ENCODE data around the gene NXT1. TPM values are rescaled to one million over a fixed set of nuclear protein-coding genes. Genes with fewer than 3 reads are reported as not detected.

Gene NXT1
- total RNA-seq, 1 donor from 2014 or later = 30.8 TPM

DNA sequence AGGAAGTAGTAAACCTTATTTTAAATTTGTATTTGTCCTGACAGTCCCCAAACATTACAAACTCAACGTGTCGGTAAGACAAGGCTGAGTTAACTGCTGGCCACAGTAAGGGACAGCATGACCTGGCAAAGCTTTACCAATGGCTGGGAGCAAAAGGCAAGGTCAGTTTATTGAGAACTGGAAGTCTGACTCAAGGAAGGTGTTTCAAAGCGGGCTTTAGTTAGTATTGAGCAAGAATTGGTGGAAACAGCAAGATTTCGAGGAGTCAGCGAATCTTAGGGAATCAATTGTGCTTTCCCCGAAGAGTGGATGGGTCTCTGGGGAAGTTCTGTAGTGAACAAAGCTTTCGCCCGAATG lies 10.5 kb downstream of the NXT1 start:
- DNase-seq (ENCODE audit: low spot score) = no peak

DNA sequence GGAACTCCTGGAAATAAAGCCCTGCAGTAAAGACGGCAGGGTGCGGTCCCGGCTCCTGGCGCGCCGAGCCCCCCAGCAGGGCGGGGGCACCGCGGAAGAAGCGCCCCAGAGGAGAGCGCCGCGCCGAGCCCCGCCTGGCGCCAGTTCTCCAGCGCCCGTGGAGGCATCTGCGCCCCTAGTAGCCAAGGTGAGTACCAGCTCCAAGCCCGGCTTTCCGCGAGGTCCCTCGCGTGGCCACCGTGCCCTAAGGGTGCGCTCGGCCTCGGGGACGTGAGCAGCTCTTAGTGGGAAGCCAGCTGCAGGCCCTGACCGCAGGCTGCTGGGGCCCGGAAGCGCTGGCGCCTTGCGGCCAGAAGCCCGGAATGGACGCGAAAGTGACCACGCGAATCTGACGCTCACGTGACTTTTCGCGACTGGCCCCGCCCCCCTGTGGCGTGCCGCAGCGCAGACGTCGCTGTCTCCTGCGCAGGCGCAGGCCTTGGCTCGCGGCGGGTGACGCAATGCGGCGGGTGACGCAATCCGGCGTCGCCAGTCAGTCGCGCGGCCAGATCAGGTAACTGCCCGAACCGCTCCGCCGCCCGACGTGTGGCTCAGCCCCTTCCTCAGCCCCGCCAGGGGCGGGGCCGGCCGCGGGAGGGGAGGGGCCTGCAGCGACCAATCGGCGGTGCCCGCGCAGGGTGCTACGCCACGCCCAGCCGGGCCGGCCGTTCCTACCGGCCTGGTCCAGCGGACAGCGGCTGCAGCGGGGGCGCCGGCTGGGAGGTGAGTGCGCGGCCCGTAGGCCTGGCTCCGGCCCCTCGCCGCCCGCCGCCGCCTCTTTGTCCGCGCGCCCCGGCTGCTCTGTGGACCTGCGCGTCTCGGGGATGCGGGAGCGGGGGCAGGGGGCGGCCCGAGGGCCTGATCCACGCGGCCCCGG lies 11.1 kb downstream of the NXT1 start, which contains the start of gene GZF1:
Gene GZF1 (plus strand): TSS at position 707 of the 916 bp plus-strand sequence. CDS start 2,202 bp downstream, outside the sequence.
- DNase-seq (ENCODE audit: low spot score) = peak; percentile 99

DNA sequence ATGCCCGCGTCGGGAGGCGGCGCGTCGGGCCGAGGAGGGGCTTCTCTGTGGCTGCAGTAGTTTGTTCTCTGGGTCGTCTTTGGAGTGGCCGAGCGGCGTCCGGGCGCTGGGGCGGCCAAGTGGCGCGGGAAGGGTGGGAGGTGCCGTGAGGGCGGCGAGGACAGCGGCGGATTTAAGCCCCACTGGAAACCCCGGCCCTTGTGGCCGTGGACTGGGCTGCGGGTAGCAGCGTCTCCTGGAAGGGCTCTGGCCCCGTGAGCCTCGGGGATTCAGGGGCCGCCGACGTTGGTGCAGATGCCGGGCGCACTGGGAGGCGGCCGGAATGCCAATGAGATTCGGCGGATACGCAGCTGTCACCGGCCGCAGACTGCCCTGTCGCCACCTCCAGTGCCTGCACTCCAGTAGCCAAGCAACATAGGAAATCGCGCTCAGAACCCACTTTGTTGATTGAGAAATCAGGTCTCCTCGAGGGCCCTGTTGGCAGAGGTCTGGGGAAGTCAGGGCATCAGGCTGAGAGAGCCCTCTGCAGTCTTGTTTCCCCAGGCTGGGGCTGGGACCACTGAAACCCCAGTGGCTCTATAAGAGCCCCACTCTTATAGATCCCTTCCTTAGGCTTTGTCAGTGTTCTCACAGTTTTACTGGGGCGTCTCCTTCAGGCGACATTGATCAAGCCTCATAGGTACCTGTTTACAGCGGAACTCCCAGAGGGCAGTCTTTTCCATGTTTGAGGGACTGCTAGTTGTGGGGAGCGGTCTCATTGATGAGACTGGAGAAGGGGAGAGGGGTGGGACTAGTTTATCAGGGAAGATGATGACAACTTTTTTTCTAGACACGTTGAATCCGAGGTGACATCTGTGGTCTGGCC lies 12.0 kb downstream of the NXT1 start:
- DNase-seq (ENCODE audit: low spot score) = no peak

DNA sequence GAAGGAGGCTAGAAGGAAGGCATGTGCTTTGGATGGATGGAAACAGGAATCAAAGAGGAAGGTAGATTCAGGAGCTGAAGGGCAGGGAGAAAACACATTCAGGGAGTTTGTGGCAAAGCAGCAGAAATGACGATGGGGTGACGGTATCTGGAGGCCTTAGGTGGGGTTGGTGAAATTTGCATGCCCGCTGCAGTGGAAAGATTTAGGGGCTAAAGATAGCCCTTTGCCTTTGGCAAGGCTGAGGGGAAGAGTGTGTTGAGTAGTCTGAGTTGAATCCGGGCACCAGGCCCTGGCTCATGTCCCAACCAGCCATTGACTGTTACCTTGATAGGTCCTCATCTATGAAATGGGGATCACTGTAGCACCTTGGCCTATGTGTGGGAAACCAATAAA lies 12.7 kb downstream of the NXT1 start:
- no peak for DNase-seq (ENCODE audit: low spot score)

DNA sequence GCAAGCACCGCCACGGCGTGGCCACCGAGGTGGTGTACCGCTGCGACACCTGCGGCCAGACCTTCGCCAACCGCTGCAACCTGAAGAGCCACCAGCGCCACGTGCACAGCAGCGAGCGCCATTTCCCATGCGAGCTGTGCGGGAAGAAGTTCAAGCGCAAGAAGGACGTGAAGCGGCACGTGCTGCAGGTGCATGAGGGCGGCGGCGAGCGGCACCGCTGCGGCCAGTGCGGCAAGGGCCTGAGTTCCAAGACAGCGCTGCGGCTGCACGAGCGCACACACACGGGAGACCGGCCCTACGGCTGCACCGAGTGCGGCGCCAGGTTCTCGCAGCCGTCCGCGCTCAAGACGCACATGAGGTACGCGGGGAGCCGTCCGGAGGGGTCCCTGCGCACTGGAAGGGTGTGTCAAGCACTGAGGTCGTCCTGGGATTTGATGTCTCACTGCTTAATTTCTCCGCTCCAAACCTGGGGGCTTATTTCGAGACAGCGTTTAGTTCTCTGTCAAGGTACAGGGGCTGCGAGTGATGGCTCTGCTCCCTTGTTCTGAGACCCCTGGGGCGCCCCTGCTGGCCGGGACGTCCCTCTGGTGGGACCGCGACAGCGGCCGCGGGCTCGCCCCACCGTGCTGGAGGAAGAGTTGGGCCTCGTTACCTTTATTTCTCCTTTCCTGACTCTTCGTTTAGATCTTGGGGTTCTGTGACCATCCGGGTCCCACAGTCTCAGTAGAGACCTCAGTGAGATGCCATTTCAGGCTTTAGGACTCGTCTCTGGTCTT lies 15.0 kb downstream of the NXT1 start:
- no peak for DNase-seq (ENCODE audit: low spot score)

DNA sequence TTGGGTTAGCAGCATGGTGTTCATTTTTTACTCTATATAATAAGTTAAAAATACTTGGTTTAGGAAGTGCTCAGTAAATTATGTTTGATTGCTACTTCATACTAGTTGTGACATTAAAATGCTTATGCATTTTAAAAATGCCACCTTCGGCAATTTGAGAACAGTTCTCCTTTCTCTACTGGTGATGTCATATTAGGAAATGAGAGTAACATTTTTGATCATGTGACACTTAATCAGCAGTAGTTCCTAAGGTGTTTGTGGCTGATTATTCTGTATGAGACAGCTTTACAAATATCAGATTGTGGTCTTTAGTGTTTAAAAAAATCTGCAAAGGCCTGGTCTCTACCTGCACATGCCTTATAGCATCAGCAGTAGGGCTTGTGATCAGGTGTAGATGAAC lies 15.8 kb downstream of the NXT1 start:
- DNase-seq (ENCODE audit: low spot score) = no peak

GRCh38 chr20:23367770-23368169 lies 17.2 kb downstream of the NXT1 start:
- DNase-seq (ENCODE audit: low spot score) = no peak

DNA sequence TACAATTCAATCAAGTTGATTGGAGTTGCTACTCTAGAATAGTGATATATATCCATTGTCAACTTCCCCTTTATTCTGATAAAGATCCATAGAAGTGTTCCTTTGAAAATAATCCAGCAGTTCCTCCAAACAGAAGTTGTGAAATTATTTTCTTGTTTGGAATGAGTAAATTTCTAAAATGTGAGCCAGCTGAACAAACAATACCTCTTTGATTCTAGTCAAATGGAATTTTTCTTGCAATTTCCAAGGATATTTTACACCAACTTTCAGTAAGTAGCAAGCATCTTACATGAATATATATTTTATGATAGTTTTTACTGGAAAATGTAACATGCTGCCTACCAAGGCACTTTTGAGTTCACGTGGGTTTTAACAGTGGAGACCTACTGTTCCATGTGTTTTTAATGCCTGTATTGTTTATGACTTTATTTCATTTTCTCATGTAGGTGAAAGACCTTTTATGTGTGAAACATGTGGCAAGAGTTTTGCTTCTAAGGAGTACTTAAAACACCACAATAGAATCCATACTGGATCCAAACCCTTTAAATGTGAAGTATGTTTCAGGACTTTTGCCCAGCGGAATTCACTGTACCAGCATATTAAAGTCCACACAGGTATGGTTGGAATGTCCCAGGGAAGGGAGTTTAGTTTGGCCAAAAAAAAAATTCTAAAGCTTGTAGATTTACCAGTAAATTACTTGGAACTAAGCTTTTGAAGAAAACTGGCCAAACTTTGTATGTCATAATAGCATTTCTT lies 17.9 kb downstream of the NXT1 start:
- DNase-seq (ENCODE audit: low spot score) = no peak

DNA sequence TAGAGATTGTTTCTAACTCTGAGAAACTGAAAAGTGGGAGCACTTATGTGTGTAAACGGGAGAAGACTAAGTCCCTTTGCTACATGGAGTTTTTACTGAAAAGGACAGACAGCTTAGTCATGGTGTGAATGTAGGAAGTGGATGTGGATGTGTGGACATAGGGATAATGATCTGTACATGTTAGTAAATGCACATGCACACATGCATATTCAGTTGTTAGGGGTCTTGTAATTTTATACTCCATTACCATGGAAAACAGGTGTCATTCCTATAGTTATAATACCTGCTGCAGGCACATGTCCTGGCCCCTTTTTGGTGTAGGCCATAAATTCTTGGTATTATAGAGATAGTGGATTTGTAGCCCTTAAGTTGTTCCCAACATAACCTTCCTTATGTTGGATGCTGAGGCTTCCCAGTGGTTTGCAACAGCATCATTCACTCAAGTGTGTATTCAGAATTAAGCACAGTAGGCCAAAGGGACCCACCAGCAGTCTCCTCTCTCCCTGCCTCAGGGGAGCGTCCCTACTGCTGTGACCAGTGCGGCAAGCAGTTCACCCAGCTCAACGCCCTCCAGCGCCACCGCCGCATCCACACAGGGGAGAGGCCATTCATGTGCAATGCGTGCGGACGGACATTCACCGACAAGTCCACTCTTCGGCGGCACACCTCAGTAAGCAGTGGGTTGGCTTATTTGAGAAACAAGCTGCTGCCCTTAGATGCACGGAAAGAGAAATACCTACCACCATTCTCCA lies 18.7 kb downstream of the NXT1 start:
- no peak for DNase-seq (ENCODE audit: low spot score)

DNA sequence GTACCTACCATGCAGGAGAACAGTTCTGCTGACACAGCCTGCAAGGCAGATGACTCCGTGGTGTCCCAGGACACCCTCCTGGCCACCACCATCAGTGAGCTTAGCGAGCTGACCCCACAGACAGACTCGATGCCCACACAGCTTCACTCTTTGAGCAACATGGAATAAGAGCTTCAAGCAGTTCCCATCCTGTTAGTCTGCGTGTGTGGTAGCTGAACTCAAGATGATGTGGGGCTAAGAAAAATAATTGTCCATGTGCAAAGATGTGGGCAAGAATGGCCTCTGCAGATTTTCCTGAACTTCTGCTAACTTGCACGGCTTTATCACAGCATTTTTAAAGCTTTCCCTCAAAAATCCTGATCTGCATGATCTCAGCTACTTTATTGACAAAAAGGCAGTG lies 19.7 kb downstream of the NXT1 start:
- no peak for DNase-seq (ENCODE audit: low spot score)

DNA sequence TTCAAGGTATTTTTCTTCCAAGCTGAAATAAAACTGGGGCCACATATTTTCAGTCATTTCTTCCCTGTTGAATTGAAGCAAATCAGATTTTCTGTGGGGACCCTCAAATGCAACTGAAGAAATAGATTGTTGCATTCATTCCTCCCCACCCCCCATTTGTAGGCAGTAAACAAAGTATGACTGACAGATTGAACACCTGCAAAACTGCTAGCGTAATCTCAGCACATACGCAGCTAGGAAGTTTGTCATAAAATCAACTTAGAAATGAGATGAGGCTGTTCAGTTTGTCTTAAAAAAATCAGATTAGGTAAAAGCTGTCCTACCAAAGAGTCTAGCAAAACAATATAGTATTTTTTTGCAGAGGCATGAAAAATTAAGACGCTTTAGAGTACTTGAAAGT lies 20.3 kb downstream of the NXT1 start:
- DNase-seq (ENCODE audit: low spot score) = no peak

GRCh38 chr20:23371496-23371895 lies 20.9 kb downstream of the NXT1 start:
- no peak for DNase-seq (ENCODE audit: low spot score)

DNA sequence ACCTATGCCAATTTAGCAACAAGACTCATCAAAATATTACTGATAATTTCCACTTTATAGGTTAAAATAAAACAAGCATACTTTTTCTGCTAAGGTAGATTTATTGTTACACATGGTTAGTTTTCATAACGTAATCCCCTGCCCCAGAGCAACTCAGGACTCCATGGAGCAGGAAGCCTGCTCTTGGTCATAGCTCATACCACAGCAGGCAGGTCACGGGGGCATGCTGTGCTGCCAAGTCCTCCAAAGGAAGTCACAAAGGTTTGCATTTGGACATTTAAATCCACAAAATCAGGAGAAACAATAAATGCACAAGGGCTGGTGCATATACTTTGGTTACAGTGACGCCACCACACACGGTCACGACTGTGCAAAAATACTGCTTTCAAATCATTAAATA lies 23.9 kb downstream of the NXT1 start:
- DNase-seq (ENCODE audit: low spot score) = no peak

GRCh38 chr20:23375827-23376226 lies 25.2 kb downstream of the NXT1 start:
- DNase-seq (ENCODE audit: low spot score) = no peak

DNA sequence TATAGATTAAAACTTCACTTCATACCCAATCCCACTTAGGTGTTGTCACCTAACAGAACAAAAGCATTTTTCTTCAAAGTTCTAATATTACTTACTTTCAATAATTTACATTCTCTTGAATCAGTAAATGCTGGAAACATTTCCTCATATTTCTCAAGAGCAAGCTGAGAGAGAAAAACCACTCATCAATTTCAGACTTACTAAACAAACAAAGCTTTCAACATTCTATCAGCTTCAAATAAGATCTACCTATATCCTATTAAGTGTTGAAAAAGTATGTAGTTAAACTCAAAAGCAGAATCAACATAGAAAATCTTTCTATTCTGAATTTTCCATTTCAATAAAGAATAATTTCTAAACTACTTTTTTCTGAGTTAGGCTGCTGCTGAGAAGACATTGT lies 29.2 kb downstream of the NXT1 start:
- DNase-seq (ENCODE audit: low spot score) = no peak

GRCh38 chr20:23381876-23382275 lies 31.3 kb downstream of the NXT1 start:
- no peak for DNase-seq (ENCODE audit: low spot score)

DNA sequence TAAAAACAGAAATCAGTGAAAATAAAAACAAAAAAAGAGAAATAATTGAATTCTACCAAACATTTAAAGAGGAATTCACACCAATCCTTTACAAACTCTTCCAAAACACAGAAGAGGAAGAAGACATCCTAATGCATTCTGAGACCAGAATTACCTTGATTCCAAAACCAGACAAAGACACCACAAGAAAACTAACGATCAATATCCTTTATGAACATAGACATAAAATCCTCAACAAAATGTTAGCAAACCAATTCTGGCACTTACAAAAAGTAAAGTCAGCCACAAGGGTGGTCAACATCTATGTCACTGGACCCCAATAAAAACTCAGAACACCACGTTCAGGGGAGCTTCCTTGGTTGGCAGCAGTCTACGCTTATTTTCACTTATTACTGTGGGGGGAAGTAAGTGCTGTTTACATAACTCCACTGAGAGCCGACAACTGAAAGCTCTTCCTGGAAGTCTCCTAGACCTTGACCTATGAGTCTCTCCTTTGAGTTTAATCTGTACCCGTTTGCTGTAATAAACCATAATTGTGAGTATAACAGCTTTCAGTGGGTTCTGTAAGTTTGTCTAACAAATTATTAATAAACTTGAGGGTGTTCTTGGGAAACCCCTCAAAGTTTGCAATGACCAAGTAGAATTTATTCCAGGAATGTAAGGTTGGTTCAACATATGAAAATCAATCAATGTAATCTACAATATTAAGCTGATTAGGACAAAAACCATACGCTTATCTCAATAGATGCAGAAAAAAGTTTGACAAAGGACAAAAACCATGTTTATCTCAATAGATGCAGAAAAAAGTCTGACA lies 35.9 kb downstream of the NXT1 start:
- no peak for DNase-seq (ENCODE audit: low spot score)

GRCh38 chr20:23387118-23387443 lies 36.5 kb downstream of the NXT1 start:
- no peak for DNase-seq (ENCODE audit: low spot score)

- DNase-seq (ENCODE audit: low spot score) = no peak
Observed at GRCh38 chr20:23390091-23390774, 39.6 kb downstream of the NXT1 start.

Data from ureter (tissue), 1 donor.